ENCODE results near the gene KIF20A.

GRCh38 chr5:138234651-138235050 is 55.7 kb downstream of the KIF20A start:
- TF ChIP-seq CTCF (IDR thresholded peaks at IDR 0.05; ENCODE audit: insufficient read depth, low read depth, low read length) (no peak), EZH2 (IDR thresholded peaks at IDR 0.05; ENCODE audit: insufficient read depth, low read length) (no peak)

Measured in astrocyte (in vitro differentiated cells and primary cell).